Measurements from ENCODE around the gene ARHGAP23. TPM values are rescaled to one million over a fixed set of nuclear protein-coding genes. Genes with fewer than 3 reads are reported as not detected.

The ARHGAP23 gene
- total RNA-seq, 1 donor from 2014 or later, result 154 TPM

DNA sequence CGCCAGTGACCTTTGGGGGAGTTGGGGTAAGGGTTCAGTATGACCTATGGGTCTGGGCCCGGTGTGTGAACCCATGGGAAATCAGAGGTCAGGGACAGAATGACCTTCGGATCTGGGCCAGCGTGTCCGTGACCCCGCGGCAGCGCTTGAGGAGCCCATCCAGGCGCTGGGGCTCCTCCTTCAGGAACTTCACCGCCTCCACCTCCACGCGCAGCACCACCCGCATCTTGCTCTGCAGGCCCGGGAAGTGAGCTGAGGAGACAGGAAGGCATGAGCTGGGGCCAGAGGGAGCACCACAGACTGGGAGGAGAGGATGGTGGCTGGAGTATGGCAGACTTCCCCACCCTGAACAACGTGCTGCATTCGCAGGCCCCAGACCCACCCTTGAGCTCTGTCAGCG lies 124.1 kb downstream of the ARHGAP23 start:
- ATAC-seq (no peak), DNase-seq (ENCODE audit: low spot score) (no peak)
- intact Hi-C loops (cut with DNase I), result no loop called here

DNA sequence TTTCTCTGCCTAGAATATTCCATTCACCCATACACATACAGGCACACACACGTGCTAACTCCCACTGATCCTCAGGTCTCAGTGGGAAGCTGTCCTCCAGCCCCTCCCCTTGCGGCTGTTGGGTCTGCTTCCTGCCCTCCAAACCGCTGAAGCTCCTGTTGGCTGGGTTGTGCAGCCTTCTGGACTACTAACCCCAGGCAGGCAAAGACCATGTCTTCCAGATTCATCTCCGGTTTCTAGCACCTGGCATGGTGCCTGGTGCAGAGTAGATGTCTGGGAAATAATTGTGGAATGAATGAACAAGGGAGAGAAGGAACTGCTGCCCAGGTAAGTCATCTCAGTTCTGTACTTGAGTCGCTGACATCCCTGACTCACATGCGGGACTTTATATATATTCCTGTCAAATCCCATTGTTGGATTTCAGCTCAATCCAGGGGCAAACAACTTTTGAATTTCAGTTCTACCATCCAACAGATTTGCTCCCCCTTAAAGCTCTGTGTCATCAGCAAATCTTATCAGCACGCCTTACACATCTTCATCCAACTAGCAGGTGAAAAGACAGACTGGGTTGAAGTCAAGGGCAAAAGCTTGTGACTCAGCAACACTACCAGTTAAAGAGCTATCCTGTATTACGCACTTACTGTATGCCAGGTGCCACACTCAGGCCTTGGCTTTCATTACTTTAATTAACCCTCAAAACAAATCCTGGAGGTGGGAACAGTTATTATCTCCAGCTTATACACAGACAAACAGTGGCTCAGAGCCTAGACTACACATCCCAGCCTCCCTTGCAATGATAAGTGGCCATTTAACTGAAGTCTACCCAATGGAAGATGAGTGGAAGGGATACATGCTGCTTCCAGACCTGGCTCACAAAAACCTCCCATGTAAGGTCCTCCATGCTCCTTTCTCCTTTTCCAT lies 126.4 kb downstream of the ARHGAP23 start:
- ATAC-seq (no peak), DNase-seq (ENCODE audit: low spot score) (no peak)
- intact Hi-C loops (cut with DNase I), result no loop called here

DNA sequence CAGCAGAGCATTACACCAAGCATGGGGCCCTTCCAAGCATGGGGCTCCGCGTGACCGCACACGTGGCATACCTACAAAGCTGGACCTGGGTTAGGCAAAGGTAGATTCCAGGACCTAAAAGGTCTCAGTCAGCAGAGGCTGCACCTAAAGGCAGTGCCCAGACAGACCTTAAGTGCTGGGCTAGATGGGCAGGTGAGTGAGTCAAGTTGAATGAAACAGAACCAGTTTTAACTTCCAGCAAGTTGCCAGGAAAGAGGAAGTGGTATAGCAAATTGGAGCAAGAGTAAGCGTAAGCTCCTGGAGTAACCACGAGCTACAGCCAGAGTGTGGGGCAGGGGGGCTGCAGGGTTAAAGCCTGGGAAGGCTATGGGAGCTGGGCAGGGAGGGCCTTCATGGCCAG lies 128.0 kb downstream of the ARHGAP23 start:
- intact Hi-C loops (cut with DNase I), result no loop called here
- ATAC-seq (no peak), DNase-seq (ENCODE audit: low spot score) (no peak)

DNA sequence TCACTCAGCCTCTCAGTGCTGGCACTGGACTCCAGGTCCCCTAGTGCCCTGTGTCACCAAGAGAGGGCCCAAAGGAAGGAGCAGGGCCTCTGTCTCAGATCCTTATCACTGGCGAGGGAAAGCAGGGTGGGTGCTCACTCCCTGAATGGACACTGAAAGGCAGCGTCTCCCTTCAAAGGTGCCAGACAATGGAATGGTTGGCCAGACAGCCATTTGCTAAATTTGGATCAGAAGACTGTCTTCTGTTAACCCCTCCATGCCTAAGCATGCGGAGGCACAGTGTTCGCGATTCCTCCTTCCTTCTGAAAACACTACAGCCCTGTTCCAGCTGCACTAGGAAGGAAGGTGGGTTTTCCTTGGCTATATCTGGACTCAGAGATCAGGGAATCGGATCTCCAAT lies 129.1 kb downstream of the ARHGAP23 start:
- intact Hi-C loops (cut with DNase I), result no loop called here
- no peak for DNase-seq (ENCODE audit: low spot score)
- no peak for ATAC-seq

DNA sequence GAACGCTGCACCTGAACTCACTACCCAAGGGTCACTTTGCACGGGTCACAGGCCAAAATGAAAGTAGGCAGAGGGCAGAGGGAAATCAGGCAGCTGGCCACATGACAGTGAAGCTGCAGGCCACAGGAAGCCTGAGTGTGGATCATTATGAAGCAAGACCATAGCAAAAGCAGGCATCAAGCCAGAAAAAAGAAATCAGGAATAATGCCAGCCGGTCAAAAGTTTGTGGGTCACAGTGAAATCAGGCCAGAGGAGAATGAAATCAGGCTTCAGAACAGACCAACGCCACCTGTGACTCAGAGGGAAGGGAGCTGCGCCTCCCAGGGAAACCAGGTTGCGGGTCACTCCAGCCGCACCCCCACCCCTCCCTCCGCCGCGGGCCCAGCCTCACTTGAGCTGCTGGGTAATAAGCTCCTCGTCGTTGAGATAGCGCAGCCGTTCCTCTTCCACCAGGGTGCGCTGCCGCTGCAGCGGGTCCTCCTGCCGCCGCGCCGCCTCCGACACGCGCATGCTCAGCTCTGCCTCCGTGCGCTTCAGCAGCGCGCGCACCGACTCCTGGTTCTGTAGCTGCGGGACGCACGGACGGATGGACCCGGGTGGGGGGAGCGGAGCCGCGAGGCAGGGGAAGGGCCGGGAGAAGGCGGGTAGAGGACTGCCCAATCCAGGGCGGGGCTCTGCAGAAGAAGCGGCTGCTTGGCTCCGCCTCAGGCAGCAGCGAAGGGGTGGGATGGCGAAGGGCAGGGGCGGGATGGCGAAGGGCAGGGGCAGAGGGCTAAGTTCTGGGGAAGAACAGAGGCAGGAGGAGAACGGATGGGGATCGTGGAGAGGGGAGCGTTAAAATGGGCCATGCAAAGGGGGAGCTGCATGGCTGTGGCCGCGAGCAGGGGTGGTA lies 129.8 kb downstream of the ARHGAP23 start:
- intact Hi-C loops (cut with DNase I), result loop anchor here (2.0 kb wide), 1 partner anchor 109 kb away; no protein-coding TSS in a partner anchor
- peak; percentile 95 for DNase-seq (ENCODE audit: low spot score)
- peak; percentile 90 for ATAC-seq

DNA sequence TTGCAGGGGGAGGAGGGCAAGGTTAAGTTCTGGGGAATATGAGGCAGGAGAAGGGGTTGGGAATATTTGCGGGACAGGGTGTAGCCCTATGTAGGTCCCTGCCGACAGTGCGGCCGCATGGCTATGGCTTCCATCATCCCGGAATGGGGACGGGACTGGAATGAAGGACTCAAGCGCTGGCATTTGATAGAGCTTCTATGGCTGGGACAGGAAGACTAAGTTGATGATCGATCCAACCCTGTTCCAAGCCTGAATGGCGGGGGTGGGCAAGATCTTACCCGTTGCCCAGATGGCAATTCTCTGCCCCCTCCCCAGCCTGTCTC lies 130.4 kb downstream of the ARHGAP23 start:
- ATAC-seq (peak; percentile 14), DNase-seq (ENCODE audit: low spot score) (no peak)
- intact Hi-C loops (cut with DNase I), result loop anchor here (2.0 kb wide), 1 partner anchor 108 kb away; no protein-coding TSS in a partner anchor

DNA sequence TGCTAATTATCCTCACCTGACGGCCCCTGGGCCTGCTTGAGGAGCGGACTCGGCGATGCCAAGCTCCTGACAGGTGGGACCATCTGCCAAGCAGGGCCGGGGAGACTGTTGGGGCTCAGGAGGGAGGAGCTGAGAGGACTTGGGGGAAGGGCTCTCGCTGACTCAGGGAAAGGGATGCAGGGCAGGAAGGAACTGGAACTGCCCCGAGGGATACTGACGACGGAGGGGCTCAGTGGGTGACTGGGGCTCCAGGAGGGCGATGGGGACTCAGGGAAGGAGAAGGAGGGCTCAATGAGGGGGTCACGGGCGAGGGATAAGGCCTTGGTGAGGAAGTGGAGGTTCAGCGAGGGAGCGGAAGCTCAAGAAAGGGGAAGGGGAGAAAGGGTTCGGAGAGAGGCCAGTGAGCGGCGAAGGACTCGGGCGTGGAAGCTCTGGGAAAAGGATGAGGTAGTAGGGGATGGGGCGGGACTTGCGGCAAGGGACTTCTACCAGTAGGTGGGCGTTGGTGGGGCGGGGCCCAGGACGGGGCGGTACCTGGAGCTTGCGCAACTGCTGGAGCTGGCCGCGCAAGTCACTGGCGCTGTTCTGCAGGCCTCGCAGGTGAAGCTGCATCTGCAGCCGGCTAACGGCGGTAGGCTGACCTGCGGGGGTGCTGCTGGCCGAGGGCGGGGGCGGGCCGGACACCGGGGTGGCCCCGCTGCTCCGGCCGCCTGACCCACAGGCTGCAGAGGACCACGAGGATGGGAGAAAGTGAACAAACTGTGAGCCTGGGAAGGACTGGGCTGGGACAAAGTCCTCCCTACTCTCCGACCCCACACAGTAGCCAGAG lies 131.0 kb downstream of the ARHGAP23 start:
- ATAC-seq (peak; percentile 89), DNase-seq (ENCODE audit: low spot score) (peak; percentile 89)
- intact Hi-C loops (cut with DNase I), result loop anchor here (2.0 kb wide), 1 partner anchor 108 kb away; no protein-coding TSS in a partner anchor

DNA sequence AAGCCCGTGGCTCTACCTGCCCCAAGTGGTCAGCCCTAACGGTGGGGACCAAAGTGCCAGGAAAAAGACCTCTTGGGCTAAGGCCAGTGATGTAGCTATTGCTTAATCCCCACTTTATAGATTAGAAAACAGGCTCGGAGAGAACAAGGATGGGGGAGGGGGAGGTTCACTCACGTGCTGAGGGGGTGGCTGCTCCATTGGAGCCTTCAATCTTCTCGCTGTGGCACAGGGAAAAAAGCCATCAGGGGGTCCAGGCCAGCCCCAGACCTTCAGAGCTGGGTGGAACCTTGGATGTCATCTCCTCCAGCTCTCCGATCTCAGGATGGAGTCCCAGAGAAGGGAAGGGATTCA lies 131.6 kb downstream of the ARHGAP23 start:
- intact Hi-C loops (cut with DNase I), result loop anchor here (2.0 kb wide), 1 partner anchor 107 kb away; no protein-coding TSS in a partner anchor
- DNase-seq (ENCODE audit: low spot score) (no peak), ATAC-seq (no peak)

DNA sequence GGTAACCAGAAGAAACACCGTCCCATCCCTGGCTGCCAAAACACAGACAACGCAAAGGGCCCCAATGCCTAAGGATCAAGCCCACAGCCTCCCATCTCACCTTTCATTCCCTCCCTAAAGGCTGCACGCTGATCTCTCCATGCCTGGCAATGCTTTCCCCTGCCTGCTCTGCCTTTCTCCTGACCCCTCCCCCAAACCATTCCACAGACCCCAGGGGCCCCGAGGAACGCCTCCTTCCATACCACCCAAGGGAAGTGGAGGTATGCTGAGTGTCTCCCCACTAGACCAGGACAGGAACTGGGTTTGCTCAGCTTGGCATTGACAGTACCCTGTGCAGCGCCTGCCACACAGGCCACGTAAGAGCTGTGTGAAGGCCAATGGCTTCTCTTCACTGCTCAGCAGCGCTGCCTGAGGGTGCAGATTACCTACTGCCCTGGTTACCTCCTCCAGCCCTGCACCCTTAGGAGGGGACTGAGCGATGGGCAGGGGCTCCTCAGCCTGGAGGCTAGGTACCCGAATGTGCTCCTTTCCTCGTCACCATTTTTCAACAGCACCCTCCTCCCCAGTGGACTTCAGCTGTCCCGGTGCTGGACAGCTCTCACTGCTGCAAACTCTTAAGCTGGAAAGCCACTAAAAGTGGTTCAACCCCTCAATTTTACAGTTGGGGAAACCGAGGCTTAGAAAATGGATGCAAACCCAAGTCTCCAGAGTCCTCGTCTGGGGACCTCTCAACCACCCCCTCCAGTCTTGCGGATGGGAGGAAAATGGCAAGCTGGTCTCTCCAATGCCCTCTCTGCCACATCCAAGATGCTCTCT lies 132.4 kb downstream of the ARHGAP23 start:
- no peak for ATAC-seq
- intact Hi-C loops (cut with DNase I), result no loop called here
- DNase-seq (ENCODE audit: low spot score), result no peak

DNA sequence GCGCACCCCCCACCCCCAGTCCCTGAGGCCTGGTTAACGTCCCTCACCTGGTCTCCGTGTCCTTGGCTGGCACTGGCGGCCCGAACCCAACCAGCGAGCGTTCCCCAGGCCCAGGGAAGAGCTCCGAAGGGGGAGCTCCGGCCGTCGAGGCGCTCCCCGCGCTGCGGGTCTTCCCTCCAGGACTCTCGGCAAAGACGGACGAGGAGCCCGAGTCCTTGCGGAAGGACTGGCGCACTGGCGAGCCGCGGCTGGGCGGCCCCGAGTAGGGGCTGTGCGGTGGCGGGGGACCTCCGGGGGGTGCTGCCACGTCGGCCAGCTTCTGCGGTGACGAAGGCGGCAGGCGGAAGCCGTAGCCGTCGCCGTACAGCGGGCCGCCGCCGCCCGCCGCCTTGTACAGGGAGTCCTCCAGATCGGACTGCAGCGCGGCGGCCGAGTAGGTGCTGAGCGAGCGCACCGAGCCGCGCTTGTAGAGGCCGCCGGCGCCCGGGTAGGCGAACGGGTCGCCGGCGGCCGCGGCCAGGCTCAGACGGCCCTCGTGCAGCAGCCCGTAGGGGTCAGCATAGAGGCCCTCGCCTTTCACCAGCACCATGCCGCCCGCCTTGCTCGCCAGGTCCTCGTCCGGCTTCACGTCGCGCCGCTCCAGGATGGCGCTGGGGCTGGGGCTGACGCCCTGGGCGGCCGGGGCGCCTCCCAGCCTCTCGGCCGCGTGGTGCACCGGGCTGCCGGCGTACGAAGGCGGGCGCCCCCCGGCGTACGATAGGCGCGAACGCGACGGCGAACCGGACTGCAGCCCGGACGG lies 133.4 kb downstream of the ARHGAP23 start:
- DNase-seq (ENCODE audit: low spot score) (no peak), ATAC-seq (no peak)
- intact Hi-C loops (cut with DNase I), result no loop called here

Other genes starting within 250 kb of the ARHGAP23 start
- gene TBC1D3, start 235.9 kb upstream of the ARHGAP23 start, total RNA-seq, result not detected
- gene MRPL45, start 131.3 kb upstream of the ARHGAP23 start, total RNA-seq, result 21.8 TPM
- 0.22 TPM for gene GPR179, start 84.5 kb upstream of the ARHGAP23 start, total RNA-seq
- 24.6 TPM for gene SOCS7, start 76.6 kb upstream of the ARHGAP23 start, total RNA-seq
- gene SRCIN1, start 177.5 kb downstream of the ARHGAP23 start, total RNA-seq, result 4.5 TPM
- gene EPOP, start 246.5 kb downstream of the ARHGAP23 start, total RNA-seq, result 1.5 TPM